ENCODE results near the gene REL. TPM values are rescaled to one million over a fixed set of nuclear protein-coding genes. Genes with fewer than 3 reads are reported as not detected.

Gene REL
- total RNA-seq, 1 donor from 2014 or later, result 29.8 TPM

DNA sequence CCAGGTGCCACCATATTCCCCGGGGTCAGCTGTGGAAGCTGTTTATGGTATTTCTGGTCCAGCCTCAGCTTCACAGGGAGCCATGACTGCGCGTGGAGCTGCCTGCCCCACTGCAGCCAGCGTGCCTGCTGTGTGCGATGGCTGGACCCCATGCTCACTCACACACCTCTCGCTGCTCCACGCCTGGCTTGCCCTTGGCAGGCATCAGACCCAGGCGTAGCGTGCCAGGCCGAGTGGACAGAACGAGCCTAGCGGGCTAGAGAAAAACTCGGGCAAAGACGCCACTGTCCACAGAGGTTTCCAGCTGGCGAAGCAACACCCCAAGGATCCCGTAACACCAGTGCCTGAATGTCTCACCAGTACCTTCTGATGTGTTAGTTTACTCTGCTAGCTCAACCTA lies 93.3 kb downstream of the REL start:
- H3K36me3 Mint-ChIP-seq, result no peaks in the 10 kb centered on the region
- H3K27me3 Mint-ChIP-seq (ENCODE audit: low read depth), result no peaks in the 10 kb centered on the region
- H3K4me3 Mint-ChIP-seq, result no peak overlapping the region
- no peaks in the 10 kb centered on the region for H3K9me3 Mint-ChIP-seq
- peaks cover 30% of the 10 kb centered on the region for H3K4me1 Mint-ChIP-seq
- H3K27ac Mint-ChIP-seq, result no peak overlapping the region
- TF ChIP-seq, protein P1, sequence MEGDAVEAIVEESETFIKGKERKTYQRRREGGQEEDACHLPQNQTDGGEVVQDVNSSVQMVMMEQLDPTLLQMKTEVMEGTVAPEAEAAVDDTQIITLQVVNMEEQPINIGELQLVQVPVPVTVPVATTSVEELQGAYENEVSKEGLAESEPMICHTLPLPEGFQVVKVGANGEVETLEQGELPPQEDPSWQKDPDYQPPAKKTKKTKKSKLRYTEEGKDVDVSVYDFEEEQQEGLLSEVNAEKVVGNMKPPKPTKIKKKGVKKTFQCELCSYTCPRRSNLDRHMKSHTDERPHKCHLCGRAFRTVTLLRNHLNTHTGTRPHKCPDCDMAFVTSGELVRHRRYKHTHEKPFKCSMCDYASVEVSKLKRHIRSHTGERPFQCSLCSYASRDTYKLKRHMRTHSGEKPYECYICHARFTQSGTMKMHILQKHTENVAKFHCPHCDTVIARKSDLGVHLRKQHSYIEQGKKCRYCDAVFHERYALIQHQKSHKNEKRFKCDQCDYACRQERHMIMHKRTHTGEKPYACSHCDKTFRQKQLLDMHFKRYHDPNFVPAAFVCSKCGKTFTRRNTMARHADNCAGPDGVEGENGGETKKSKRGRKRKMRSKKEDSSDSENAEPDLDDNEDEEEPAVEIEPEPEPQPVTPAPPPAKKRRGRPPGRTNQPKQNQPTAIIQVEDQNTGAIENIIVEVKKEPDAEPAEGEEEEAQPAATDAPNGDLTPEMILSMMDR (IDR thresholded peaks at IDR 0.05; ENCODE audit: unreplicated experiment), result no peak
- DNase-seq (ENCODE audit: low spot score in 2 of 2, unreplicated experiment in 2 of 2), result no peak

Other genes with a start within 250 kb of the REL start
- gene PAPOLG, start 125.3 kb upstream of the REL start, total RNA-seq, result 22.0 to 24.7 TPM (median 23.5 TPM) in 3 replicates
- gene PEX13, start 136.1 kb downstream of the REL start, total RNA-seq, result 29.2 to 31.6 TPM (median 31.3 TPM) in 3 replicates
- gene PUS10, start 136.7 kb downstream of the REL start, total RNA-seq, result 5.4 to 6.2 TPM (median 5.6 TPM) in 3 replicates
- 13.2 to 14.4 TPM (median 14.0 TPM) in 3 replicates for gene SANBR, start 184.3 kb downstream of the REL start, total RNA-seq